Measurements from ENCODE around the gene ZNF98. TPM values are rescaled to one million over a fixed set of nuclear protein-coding genes. Genes with fewer than 3 reads are reported as not detected.
A peak's percentile ranks its signal among the peaks of the same experiment; 100 is the strongest.

The ZNF98 gene
- total RNA-seq, 2 donors from 2014 or later = 0.36 to 9.7 TPM

DNA sequence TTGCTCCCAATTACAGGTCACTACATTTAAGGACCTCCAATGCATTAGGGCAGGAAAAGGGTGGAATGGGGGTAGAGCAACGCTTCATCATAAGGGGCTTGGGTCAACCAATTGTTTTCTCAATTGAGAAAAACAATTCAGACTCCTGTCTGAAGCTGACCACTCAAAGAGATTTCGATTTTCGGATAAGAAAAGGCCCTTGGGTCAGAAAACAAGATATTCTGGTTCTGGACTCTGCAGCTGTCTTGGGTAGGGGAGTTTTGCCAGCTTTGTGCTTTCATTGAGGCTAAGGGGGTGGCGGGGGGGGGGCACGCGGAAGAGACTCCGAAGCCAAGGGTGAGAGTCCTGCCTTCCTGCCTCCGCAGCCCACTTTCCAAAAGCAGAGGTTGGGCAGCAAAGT lies 4.8 kb upstream of the ZNF98 start:
- H3K36me3 ChIP-seq = no peaks in the 10 kb centered on the region
- no peak for DNase-seq (ENCODE audit: low spot score)
- H3K27me3 ChIP-seq (replicated peaks; ENCODE audit: insufficient read depth) = no peaks in the 10 kb centered on the region
- no peaks in the 10 kb centered on the region for H3K4me1 ChIP-seq (replicated peaks)
- H3K4me3 ChIP-seq = no peak overlapping the region
- TF ChIP-seq POLR2A (IDR thresholded peaks at IDR 0.05) (no peak), POLR2AphosphoS5 (IDR thresholded peaks at IDR 0.05) (no peak)
- TF ChIP-seq, protein P1, sequence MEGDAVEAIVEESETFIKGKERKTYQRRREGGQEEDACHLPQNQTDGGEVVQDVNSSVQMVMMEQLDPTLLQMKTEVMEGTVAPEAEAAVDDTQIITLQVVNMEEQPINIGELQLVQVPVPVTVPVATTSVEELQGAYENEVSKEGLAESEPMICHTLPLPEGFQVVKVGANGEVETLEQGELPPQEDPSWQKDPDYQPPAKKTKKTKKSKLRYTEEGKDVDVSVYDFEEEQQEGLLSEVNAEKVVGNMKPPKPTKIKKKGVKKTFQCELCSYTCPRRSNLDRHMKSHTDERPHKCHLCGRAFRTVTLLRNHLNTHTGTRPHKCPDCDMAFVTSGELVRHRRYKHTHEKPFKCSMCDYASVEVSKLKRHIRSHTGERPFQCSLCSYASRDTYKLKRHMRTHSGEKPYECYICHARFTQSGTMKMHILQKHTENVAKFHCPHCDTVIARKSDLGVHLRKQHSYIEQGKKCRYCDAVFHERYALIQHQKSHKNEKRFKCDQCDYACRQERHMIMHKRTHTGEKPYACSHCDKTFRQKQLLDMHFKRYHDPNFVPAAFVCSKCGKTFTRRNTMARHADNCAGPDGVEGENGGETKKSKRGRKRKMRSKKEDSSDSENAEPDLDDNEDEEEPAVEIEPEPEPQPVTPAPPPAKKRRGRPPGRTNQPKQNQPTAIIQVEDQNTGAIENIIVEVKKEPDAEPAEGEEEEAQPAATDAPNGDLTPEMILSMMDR (IDR thresholded peaks at IDR 0.05) = no peak
- intact Hi-C loops (cut with DNase I) = no loop called here
- H3K9me3 ChIP-seq = no peaks in the 10 kb centered on the region
- 66% methylated on average over 8 of the region's 8 CpGs for WGBS
- no peak overlapping the region for H3K27ac ChIP-seq

DNA sequence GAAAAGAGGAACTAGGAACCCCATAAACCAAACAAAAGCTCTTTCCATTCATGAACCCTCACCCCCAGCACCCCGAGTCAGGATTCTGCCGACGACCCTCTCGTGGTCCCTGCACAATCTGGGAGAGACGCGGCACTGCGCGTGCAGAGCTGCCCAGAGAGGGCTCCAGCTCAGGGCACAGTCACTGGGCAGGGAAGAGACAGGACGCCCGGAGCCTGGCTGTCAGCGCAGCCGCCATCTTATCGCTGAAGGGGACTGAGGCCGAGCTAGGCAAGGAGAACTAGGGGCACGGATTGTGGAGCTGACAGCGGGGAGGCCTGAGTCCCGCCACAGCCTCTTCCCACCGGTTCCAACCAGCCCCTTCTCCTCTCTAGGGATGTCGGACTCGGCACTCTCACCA lies 349 bp downstream of the ZNF98 start:
- H3K9me3 ChIP-seq = no peaks in the 10 kb centered on the region
- 2% methylated on average over 20 of the region's 20 CpGs for WGBS

DNA sequence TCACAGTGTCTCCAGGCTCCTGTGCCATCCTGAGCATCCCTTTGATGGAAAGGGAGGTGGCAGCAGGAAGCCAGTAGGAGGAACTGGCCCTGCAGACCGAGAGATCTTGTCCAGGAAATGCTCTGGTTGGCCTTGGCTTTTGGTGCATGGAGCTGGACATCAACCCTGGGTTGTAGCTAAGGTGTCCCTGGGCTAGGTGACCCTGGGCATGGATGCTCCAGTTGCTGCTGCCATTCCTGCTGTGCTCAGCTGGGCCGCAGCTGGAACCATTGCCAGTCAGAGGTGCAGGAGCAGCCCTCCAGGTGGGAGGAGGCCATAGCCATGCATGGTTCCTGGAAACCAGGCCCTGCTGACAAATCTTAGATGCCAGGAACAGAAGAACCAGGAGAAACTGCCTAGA lies 67.5 kb downstream of the ZNF98 start:
- Histone ChIP-seq H3K9me3 (no peaks in the 10 kb centered on the region), H3K36me3 (no peaks in the 10 kb centered on the region), H3K4me3 (no peak overlapping the region), H3K27ac (no peak overlapping the region), H3K4me1 (replicated peaks) (no peaks in the 10 kb centered on the region), H3K27me3 (replicated peaks; ENCODE audit: insufficient read depth) (no peaks in the 10 kb centered on the region)
- 81% methylated on average over 2 of the region's 2 CpGs for WGBS
- intact Hi-C loops (cut with DNase I) = no loop called here
- DNase-seq (ENCODE audit: low spot score) = no peak
- no peak for TF ChIP-seq POLR2A (IDR thresholded peaks at IDR 0.05)
- TF ChIP-seq, protein P1 (IDR thresholded peaks at IDR 0.05) = no peak
- TF ChIP-seq POLR2AphosphoS5 (IDR thresholded peaks at IDR 0.05) = no peak

More for the DNA sequence above, 349 bp downstream of the ZNF98 start:
- DNase-seq (ENCODE audit: low spot score) = no peak
- peak overlapping the region in 1 of 2 donors; percentile 9 for H3K4me3 ChIP-seq
- no peaks in the 10 kb centered on the region for H3K4me1 ChIP-seq (replicated peaks)
- no peak overlapping the region for H3K27ac ChIP-seq
- H3K27me3 ChIP-seq (replicated peaks; ENCODE audit: insufficient read depth) = no peaks in the 10 kb centered on the region
- TF ChIP-seq, protein P1 (IDR thresholded peaks at IDR 0.05) = no peak
- TF ChIP-seq POLR2A (IDR thresholded peaks at IDR 0.05) = no peak
- TF ChIP-seq POLR2AphosphoS5 (IDR thresholded peaks at IDR 0.05) = no peak
- H3K36me3 ChIP-seq = no peaks in the 10 kb centered on the region
- intact Hi-C loops (cut with DNase I) = no loop called here

Small RNA genes lying within 50 kb of the gene (small RNA-seq; reads per million reads assigned to genes)
- 0 reads per million in 2 donors for gene AC011494.1

Other genes starting within 250 kb of the ZNF98 start
- gene ZNF676, start 225.4 kb downstream of the ZNF98 start, total RNA-seq = 10 to 100 TPM in 1 of 2 donors, under 1 TPM in 1; 0.18 to 17.2 TPM
- 1 to 10 TPM in 1 of 2 donors, not detected in 1; 1.6 TPM for gene ZNF729, start 135.9 kb downstream of the ZNF98 start, total RNA-seq
- under 1 TPM; 0.32 to 0.97 TPM for gene ZNF492, start 212.0 kb upstream of the ZNF98 start, total RNA-seq